DLD1 (cell line): ENCODE results near the gene PTPRK.

Source experiments
- in situ Hi-C: cut with HindIII; loops from 2 replicates; pipeline ENCODE4 v1.10.0; 2017; ENCODE audit warnings: low sequenced_read_pairs

The PTPRK gene

DNA sequence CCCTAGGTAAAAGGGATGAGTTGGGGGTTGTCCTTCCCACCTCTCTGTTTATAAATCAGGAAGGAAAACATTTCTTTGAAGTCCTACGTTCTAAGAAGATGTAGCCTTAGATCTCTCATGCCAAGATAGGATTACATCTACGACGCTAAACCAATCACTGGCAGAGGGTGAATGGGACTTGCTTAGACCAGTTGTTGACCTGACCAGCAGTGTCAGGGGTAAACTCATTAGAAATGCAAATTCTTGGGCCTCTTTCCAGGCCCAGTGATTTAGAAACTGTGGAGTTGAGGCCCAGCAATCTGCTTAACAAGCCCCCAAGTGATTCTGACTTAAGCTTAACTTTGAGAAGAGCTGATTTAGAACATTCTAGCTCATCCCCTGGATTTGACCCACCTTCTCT lies 472.4 kb downstream of the PTPRK start:
- in situ Hi-C loops = no loop called here

- in situ Hi-C loops = no loop called here
Measured at GRCh38 chr6:128046033-128046432, 474.4 kb downstream of the PTPRK start.

GRCh38 chr6:128039543-128039942 lies 480.9 kb downstream of the PTPRK start:
- in situ Hi-C loops = no loop called here

DNA sequence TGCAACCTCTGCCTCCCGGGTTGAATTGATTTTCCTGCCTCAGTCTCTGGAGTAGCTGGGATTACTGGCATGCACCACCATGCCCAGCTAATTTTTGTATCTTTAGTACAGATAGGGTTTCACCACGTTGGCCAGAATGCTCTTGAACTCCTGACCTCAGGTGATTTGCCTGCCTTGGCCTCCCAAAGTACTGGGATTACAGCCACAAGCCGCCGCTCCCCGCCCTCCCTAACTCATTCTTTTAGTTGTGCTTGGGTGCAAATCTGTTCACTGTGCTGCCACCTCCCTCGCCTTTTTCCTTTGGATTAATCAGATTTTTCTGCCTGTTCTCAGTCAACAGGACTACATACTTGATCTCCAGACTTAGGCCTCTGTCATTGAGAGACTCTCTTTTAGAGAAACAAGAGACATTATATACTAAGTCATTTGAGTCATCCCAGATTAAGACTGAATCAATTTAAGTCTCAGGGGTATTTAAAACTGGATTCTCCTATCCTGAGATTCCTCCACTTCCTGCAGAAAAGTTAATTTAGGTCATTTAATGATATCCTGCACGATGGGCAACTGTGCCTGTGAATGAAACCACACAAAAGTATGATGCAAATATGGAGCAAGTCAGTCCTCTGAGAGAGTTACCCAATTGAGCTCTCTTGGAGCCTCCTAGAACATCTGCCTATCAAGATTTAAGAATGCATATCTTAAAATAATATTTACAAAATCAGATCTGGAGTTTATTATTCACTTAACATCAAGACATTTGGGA lies 483.4 kb downstream of the PTPRK start:
- in situ Hi-C loops = no loop called here

DNA sequence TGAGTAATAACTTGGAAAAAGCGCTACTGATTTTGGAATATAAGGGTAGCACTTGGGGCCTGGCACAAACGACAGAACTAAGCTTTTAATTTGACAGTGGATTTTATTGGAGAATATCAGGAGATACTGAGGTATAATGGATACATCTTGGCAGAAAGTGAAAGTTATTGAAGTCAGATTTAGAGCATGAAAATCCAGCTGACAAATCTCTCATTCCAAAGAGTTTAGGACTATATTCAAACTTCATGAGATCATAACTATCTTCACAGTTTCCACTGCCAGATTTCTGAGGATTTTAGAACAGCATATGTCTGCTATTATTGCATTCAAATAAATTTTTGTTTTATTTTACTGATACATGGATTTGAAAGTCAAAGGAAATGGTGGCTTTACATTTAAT lies 487.2 kb downstream of the PTPRK start:
- in situ Hi-C loops = no loop called here

GRCh38 chr6:128032042-128032441 lies 488.4 kb downstream of the PTPRK start:
- in situ Hi-C loops = no loop called here

DNA sequence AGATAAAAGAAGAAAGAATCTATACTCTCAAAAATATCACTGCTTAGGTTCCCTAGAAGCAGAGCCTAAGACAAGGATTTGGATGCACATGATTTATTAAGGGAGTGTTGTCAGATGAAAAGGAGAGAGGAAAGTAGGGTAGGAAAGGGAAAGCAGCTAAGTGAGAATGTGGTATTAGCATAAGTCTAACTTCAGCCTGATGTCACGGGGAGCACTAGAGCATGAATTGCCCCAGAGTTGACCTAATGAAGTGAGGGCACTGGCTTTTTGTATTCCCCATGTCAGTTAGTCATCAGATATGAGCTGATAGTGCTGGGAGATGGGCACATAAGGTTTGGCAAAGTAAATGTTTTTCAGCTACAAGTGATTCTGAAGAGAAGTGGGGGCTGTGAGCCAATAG lies 490.6 kb downstream of the PTPRK start:
- in situ Hi-C loops = no loop called here

- in situ Hi-C loops = no loop called here
Measured at GRCh38 chr6:128028183-128028582, 492.2 kb downstream of the PTPRK start.

GRCh38 chr6:128025478-128025877 lies 494.9 kb downstream of the PTPRK start:
- in situ Hi-C loops = no loop called here

DNA sequence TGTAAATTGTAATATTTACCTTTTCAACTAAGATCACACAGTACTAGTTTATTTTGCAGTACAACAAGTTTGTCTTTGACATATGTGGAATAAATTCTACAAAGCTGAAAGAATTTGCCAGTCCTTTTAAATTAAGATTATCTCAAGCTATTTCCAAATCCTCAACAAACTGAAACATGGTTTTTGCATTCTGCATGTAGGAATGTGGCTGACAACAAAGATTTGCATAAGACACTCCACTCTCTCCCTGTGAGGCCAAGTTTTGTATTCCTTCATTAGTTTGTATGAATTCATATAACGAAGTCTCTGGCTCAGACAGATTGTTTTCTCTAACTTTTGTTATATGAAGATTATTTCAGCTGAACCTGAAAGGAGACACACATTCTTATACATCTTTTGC lies 495.4 kb downstream of the PTPRK start:
- in situ Hi-C loops = no loop called here

DNA sequence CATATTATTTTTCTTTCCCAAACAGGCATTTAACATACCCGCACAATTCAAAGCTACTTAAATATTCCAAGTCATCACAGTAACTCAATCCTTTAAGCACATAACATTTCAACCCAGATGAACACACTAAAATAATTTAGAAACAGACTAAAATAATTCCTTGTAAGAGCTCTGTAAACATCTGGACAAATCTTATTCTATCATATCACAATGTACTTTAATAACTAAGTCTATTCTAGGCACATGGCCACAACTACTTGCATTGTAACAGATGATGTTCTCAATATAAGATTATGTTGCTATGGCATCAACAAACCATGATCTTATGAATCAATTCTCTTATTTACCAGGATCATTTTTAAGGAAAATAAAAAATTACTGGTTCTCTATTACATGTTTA lies 496.4 kb downstream of the PTPRK start:
- in situ Hi-C loops = no loop called here

DNA sequence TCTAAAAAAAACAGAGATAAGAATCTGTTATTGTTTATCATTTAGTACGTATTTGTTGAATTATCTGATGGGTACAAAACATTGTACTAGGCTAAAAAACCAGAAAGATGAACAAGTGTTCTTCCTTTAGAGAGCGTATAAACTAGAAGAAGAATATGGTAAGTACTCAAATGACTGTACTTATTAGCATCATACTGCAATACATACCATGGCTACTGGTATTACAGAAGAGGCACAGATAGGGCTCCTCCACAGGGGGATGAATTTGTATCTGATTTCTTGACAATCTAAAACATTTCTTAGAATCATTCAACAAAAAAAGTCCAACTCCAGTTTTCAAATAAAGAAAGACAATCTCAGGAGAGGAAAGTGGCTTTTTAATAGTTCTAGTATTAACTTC lies 501.6 kb downstream of the PTPRK start:
- in situ Hi-C loops = no loop called here

DNA sequence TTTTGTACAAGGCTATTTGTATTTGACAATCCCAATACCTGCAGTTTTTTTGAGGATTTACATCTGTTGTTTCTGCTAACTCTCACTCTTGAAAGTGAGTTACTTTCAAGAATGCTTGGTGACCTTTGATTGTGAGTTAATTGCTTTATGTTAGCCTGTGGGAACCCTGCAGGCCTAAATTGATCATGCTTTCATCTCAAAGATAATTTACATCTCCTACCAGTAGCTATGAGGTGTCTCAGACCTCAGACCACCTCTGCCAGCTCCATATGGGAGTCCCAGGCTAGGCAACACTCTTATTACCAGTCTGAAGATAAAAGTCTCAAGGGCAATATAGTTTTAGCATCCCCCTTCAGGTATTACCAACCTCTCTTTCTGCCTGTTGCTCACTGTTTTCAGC lies 503.1 kb downstream of the PTPRK start:
- in situ Hi-C loops = no loop called here

DNA sequence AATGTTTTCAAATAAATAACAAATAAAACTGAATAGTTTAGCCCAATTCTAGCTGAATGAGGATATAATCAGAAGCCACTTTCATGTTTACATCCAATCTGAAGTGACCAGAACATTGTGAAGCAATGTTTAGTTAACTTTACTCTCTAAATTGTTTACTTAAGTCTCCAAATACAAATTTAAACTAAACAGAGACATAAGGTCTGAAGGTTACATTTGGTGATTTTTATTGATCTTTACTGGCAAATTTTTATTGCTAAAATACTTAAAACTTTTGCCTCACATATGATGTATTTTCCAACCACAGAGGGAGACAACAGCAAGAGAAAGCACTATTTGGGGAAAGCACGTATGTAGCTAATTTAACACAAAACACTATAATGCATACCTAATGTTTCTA lies 512.7 kb downstream of the PTPRK start:
- in situ Hi-C loops = no loop called here

DNA sequence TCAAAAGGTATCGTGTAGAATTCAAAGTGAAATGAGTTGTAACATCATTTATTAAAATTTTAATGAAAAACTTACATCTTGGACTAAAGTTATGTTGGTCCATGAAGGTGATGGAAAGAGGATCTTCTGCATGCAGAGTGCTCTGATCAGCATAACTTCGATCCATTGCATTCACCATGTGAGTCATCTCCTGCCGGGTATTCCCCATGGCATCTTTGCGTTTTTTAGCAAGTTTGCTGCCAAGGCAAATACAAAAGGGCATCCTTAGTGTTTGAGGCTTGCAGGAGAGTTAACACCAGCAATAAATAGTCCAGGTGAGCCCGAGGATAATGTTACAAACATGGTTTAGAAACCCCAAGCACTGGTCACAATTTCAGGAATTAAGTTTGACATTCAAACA lies 515.4 kb downstream of the PTPRK start:
- in situ Hi-C loops = no loop called here

DNA sequence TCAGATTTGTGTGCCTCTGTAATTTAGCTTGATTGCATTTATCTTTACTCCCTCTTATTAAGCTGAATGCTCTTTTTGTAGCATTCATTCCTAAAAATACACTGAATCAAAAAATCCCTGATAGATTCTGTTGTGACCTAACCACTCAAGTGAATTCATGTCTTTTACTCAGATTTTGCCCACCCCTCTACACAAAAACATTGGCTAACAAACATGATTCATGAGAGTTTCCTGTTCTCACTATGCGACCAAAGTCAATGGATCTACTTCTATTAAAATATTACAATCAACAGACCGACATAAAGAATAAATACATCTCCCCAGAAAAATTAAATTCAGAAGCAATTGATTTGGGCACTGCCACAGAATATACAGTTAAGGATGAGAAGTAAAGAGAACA lies 520.0 kb downstream of the PTPRK start:
- in situ Hi-C loops = no loop called here

DNA sequence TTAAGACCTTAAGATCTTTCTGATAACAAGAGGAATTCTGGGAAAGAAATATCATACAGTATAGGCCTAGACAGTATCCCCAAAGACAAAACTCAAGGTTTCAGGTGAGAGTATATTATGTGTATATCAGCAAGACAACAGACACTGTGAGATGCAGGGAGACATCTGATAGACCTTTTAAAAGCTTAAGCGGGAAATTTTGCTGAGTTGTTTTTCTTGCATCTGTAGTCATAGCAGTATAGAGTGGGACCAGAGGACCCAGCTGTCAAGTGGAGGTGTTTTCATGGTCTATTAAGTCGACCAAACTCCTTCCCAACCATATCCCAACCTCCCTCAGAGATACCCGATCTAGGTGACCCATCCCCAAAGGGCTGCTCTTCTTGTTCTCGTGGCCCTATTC lies 521.4 kb downstream of the PTPRK start:
- in situ Hi-C loops = loop anchor here (5.0 kb wide), 1 partner anchor 58 kb away; no protein-coding TSS in a partner anchor

- in situ Hi-C loops = loop anchor here (5.0 kb wide), 1 partner anchor 60 kb away; no protein-coding TSS in a partner anchor
Measured at GRCh38 chr6:127997496-127998164, 522.8 kb downstream of the PTPRK start.

DNA sequence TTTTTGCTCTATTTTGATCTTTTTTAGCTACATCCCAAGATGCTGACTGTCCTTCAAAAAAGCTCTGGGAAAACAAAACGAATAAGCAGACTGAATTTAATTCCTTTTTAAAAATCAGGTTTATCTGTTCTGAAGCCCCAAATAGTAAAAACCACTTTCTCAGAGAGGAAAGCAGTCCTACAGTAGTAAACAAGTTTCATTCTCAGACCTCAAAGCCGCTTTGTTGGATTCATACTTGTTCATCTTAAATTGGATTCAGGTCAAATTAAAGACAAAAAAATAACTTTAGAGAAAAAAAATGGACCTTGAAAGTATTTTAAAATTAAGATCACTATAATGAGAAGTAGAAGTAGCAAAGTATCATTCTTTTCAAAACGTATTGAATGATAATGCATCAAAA lies 523.5 kb downstream of the PTPRK start:
- in situ Hi-C loops = loop anchor here (5.0 kb wide), 1 partner anchor 60 kb away; no protein-coding TSS in a partner anchor

DNA sequence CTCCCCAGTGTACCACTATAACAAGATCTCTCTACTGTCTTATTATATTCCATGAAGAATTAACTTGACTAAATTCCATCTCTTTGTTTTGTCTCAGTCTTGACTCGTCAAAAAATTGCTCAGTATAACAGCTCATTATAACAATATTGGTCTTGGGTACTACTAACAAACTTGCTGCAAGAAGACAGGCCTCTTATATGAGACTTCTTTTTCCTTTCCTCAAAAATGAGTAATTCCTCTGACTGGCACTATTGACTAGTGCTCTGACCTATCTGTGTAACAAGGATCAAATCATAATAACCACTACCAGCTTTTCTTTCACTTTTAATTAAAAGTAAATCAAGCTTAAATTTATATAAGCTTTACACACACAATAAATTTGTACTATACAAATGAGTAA lies 528.3 kb downstream of the PTPRK start:
- in situ Hi-C loops = no loop called here

- in situ Hi-C loops = no loop called here
Measured at GRCh38 chr6:127990074-127990473, 530.3 kb downstream of the PTPRK start.

DNA sequence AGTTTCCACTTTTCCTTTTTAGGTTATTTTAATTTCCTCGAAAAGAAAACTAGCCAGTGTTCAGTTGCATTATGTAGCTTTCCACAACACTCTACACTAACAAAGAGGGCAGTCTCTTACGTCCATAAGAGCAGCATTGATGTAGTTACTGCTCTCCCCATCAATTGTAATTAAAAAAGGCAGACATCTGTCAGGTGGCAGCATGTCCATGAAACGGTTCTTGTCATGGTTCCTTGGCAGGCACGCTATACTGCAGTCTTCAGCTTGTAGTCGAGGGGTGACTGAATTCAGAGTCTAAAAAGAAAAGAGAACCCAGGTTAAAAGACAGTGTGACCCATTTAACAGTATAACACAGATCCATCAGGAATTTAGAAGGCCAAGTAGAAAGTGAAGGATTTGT lies 539.4 kb downstream of the PTPRK start:
- in situ Hi-C loops = no loop called here
